ENCODE data around the gene UMPS.
A peak's percentile ranks its signal among the peaks of the same experiment; 100 is the strongest.
"Not testable (repeated sequence)": the region's sequence is repeated elsewhere in the genome, so short reads cannot be mapped to it uniquely, and the experiment has no call there.

Gene UMPS

GRCh38 chr3:124781476-124782376, 51.5 kb downstream of the UMPS start:
- DNase-seq: no peak

- DNase-seq: not testable (repeated sequence)
These were observed 52.1 kb downstream of the UMPS start for GRCh38 chr3:124782377-124782712.

GRCh38 chr3:124783696-124784095, 53.4 kb downstream of the UMPS start:
- DNase-seq: no peak

- peak; percentile 82 for DNase-seq
These were observed 54.6 kb downstream of the UMPS start for GRCh38 chr3:124784686-124785382.

GRCh38 chr3:124785973-124786372, 55.7 kb downstream of the UMPS start:
- no peak for DNase-seq

GRCh38 chr3:124786511-124787241, 56.4 kb downstream of the UMPS start:
- peak; percentile 18 for DNase-seq

- DNase-seq: no peak
These were observed 57.4 kb downstream of the UMPS start for GRCh38 chr3:124787476-124788195.

GRCh38 chr3:124788254-124788745, 58.0 kb downstream of the UMPS start:
- DNase-seq: no peak

- not testable (repeated sequence) for DNase-seq
These were observed 58.9 kb downstream of the UMPS start for GRCh38 chr3:124789103-124789502.

- DNase-seq: no peak
These were observed 60.9 kb downstream of the UMPS start for GRCh38 chr3:124791142-124791541.

GRCh38 chr3:124791639-124792151, 61.4 kb downstream of the UMPS start:
- peak; percentile 19 for DNase-seq

GRCh38 chr3:124792341-124793040, 62.2 kb downstream of the UMPS start:
- DNase-seq: no peak

GRCh38 chr3:124793054-124793739, 62.9 kb downstream of the UMPS start:
- no peak for DNase-seq

- DNase-seq: no peak
These were observed 66.2 kb downstream of the UMPS start for GRCh38 chr3:124796477-124796876.

- DNase-seq: no peak
These were observed 67.2 kb downstream of the UMPS start for GRCh38 chr3:124797426-124797945.
